Activated gamma-delta T cell (primary cell): ENCODE results near the gene INF2.

Experiments used
- DNase-seq: peaks from one replicate; lab custom pipeline; 2025; lab: John Stamatoyannopoulos, UW

INF2 gene

DNA sequence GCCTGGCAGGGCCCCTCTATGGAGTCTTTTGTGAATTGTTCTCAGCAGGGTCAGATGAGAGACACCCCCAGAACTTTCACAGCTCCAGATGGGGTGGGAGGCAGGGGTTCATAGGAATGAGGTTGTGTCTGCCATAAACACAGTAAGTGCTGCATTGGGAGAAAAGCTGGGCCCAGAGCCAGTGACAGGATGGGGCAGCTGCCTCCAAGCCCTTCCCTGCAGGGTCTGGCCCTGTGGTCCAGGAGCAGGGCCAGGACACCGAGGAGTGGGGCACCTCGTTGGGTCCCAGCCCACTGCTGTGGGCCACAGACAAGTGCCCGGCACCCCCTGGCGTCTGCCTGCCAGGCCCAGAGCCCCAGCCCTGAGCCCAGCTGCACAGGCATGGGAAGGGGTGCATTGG is 13.3 kb downstream of the INF2 start:
- DNase-seq, result no peak

DNA sequence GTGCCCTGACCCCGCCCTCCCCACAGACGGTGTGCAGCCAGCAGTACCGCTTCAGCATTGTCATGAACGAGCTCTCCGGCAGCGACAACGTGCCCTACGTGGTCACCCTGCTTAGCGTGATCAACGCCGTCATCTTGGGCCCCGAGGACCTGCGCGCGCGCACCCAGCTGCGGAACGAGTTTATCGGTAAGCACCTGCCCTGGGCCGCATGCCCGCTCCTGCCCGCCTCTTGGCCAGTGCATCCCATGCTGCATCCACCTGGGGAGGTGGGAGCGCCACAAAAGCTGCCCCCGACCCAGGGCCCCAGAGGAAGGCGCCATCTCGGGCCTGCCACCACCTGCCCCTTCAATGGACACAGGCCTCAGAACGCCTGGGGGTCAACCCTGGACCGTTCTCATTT is 13.9 kb downstream of the INF2 start:
- no peak for DNase-seq

DNA sequence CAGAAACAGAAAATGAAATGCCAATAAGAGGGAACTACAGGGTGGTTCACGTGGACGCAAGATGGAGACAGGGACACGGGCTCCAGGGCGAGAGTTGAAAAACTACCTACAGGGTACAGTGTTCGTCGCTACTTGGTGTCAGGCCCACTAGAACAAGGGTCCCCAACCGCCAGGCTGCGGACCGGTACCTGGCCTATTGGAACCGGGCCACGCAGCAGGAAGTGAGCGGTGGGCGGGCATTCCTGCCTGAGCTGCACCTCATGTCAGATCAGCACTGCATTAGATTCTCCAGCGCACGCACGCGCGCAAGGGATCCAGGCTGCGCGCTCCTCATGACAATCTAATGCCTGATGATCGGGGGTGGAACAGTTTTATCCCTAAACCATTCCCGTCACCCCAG is 14.8 kb downstream of the INF2 start:
- no peak for DNase-seq

DNA sequence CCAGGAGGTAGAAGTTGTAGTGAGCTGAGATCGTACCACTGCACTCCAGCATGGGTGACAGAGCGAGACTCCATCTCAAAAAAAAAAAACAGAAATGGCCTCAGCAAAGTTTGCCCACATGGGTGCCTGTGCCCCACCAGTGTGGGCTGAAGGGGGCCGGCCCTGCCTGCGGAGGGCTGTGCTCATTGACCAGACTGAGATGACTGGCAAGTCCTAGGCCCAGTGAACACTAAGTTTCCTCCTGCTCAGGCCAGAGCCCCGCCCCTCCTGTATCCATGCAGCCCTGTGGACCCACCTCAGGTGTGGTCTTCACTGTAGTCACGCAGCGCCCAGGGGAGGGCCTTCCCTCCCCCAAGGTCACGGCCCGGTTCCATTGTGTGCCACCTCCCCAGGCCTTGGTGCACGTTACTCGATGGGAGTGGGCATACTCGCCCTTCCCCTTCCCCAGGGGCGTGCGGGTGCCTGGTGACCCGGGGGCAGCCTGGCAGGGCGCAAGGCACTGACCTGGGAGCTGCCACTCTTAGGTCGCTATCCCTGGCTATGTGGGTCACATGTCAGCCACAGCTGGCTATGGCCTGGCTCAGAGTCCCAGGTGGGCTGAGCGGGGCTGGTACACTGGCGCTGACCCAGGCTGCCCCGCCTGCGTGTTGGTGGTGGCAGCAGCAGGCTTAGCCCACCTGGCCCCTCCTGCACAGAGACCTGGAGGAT is 16.1 kb downstream of the INF2 start:
- no peak for DNase-seq

GRCh38 chr14:104706733-104707607 is 17.6 kb downstream of the INF2 start:
- no peak for DNase-seq

DNA sequence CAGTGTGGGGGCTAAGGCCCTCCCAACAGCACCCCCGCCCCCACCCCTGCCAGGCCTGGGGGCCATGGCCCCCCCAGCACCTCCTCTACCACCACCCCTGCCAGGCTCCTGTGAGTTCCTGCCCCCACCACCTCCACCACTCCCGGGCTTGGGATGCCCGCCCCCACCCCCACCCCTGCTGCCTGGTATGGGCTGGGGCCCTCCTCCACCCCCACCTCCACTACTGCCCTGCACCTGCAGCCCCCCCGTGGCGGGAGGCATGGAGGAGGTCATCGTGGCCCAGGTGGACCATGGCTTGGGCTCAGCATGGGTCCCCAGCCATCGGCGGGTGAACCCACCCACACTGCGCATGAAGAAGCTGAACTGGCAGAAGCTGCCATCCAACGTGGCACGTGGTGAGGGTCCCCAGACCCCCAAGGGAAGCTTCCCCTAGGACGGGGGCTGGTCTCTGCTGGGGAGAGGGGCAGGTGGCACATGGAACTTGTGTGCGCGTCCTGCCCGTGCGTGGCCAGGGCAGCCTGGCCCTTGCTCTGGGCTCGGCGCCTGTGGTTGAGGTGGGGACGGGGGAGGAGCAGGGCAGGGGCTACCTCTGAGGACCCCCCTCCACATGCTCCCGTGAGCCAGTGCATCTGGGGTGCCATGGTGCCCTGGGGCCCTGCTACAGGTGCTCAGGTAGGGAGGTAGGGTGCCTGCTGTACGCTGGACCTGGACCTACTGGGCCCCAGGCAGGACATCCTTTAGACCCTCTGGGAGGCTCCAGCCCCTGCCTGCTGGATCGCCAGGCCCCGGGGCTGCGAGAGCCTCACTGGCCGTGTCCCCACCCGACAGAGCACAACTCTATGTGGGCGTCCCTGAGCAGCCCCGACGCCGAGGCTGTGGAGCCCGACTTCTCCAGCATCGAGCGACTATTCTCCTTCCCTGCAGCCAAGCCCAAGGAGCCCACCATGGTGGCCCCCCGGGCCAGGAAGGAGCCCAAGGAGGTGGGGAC is 18.5 kb downstream of the INF2 start:
- DNase-seq, result no peak

DNA sequence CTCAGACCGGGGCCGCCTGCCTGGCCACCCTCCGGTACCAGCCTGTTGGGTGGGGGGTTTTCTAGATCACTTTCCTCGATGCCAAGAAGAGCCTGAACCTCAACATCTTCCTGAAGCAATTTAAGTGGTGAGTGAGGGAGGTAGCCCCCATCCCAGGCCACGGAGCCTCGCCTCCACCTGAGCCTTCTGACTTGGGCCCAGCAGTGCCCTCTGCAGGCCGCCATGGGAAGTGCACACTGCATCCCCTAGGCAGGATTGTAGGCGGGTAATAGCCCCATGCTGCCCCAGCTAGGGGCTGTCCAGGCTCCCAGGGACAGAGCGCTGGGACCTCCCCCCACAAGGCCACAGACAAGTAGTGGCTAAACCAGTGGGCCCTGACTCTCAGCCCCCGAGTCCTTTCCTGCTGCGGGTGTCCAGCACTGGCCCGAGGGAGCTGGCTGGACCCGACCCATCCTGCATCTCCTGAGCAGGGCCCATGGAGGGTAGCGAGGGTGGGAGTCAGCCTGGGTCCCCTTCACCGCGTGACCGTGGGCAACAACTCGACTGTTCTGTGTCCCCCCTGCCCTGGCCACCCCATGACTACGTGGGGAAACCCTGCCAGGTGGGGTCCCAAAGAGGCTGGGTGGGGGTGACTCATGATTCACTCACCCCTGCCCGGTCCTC is 19.3 kb downstream of the INF2 start:
- DNase-seq, result no peak

- DNase-seq, result no peak
Measured at GRCh38 chr14:104709387-104710039, 20.1 kb downstream of the INF2 start.

DNA sequence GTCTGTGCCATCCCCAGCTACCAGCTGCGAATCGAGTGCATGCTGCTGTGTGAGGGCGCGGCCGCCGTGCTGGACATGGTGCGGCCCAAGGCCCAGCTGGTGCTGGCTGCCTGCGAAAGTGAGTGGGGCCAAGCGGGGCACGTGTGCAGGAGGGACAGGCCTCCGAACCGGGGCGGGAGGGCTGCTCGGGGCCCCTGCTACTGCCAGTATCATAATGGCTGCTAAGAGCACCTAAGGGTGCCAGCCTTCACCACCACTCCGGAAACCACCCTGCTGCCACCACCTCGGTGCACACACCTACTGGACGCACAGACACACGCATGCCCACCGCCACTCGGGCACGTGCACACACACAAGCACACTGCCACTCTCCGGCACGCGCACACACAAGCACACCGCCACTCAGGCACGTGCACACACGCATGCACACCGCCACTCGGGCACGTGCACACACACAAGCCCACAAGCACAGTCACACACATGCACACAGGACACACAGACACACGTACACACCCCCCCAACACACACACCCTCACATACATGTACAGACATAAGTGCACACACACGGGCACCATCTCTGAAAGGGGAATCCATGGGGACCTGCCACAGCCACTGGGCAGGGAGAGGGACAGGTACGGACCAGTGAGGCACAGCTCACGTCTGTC is 20.8 kb downstream of the INF2 start:
- DNase-seq, result no peak

- no peak for DNase-seq
Measured at GRCh38 chr14:104712881-104713734, 23.7 kb downstream of the INF2 start.

GRCh38 chr14:104714066-104714465 is 24.6 kb downstream of the INF2 start:
- DNase-seq, result no peak

DNA sequence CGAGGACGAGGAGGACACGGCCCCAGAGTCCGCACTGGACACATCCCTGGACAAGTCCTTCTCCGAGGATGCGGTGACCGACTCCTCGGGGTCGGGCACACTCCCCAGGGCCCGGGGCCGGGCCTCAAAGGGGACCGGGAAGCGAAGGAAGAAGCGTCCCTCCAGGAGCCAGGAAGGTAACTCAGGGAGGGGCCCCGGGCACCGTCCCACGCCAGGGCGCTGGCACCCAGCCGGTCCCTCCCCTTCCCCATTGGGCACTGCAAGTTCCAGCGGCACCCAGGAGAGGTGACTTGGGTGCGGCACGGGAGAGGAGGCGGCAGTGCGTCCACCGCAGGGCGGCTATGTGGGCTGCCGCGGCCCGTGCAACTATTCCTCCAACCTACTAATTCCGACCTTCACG is 25.3 kb downstream of the INF2 start:
- no peak for DNase-seq

DNA sequence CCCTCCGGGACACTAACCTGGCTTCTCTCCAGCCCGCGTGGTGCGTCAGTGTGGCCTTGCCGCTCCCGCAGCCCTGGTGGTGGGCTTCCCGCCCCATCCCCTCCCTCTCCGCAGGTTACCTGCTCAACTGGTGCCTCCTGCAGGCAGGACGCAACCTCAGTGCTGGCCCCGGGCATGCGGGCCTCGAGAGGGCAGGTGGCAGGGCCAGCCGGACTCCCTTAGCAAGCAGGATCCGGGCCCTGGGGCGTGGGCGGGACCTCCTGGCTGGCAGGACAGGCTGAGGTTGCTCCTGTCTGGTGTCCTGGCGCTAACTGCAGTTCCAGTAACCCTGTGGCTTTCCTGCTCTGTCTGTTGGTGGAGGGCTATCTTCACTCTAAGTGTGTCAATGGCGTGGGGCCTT is 26.0 kb downstream of the INF2 start:
- DNase-seq, result no peak

DNA sequence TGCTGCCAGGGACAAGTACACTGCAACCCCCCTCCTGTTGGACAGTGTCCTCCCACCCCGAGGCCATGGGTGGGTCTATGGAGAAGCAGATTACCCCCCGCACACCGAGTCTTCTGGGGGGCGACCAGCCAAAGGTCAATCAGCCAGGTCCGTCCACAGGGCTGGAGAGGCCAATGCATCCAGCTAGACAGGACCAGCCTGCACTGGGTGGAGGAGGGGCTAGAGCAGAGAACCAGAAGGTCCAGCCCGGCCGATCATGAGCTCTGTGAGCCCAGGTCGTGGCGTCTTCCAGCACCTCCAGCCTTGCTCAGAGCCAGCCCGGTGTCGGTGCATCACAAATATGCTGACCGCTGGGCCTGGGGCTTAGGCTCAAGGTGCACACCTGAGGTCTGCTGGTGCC is 26.5 kb downstream of the INF2 start:
- no peak for DNase-seq

DNA sequence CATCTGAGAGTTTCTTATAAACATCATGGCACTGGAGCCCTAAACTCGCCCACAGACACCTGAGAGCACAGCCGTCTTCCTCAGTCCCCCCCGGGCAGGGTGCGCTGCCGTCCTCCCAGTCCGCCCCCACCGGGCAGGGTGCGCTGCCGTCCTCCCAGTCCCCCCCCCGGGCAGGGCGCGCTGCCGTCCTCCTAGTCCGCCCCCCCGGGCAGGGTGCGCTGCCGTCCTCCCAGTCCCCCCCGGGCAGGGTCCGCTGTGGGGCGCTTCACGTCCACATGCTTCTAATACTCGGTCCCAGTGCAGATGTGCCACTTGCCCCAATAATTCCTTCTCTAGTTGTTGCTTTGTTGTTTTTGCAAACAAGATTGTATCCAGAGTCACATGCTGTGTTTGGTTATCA is 27.7 kb downstream of the INF2 start:
- no peak for DNase-seq

DNA sequence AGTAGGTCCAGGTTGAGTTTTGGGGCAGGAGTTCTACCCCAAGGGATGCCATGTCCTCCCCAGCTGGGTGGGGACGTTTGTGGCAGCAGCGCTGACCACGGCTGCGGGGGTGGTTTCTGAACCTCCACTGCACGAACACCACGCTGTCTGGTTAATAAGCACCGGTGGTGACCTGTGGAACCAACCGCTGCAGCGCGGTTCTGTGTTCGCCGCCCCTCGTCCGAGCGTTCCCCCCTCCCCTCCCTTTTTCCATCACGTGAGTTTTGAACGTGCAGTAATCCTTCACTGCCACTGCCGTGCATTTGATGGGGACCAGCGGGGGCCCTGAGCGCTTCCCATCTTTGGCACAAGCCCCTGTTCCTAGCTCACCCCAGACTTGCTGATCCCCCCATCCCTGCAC is 28.2 kb downstream of the INF2 start:
- DNase-seq, result no peak

DNA sequence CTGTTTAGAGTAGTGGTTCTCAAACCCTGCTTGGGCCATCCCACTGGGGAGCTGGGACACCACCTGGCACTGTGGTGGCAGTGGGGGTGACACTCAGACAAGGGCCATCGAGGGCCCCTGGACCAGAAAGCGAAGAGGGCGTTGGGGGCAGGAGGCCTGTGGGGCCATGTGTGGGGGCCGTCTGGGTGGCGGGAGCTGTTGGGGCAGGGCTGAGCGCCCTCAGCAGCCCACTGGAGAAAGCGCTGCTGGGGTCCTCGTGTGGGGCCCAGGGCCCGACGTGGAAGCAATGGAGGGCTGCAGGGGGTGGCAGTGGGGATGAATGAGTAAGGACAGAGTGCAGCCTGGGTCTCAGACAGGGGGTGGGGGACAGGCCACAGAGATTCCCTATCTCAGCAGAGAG is 28.7 kb downstream of the INF2 start:
- DNase-seq, result no peak

GRCh38 chr14:104718871-104719270 is 29.5 kb downstream of the INF2 start:
- no peak for DNase-seq

GRCh38 chr14:104719343-104719742 is 29.9 kb downstream of the INF2 start:
- DNase-seq, result no peak
